ENCODE measurements around the gene NRN1L. TPM values are rescaled to one million over a fixed set of nuclear protein-coding genes. Genes with fewer than 3 reads are reported as not detected.
"Not testable (repeated sequence)": the region's sequence is repeated elsewhere in the genome, so short reads cannot be mapped to it uniquely, and the experiment has no call there.

Gene NRN1L
- total and polyA plus RNA-seq, 12 donors = 0.72 to 28.2 (median 1.3) TPM; not detected in 2

DNA sequence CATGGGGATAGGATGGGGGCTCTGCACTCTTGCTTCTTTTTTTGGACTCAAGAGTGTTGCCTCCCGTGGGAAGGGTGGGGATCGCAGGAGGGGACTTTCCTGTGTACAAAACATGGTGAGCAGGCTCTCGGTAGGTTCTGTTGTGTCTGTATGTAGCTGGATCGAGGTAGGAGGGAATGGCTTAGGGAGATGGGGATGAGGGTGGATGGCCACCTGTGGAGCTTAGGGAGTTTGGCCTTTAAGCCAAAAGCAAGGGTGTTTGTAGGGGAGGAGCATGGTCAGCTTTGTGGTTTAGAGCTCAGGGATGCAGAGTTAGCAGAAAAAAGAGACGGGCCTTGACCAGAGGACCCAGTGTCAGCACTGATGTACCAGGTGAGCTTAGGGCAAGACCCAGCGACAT is 22.8 kb upstream of the NRN1L start:
- intact Hi-C loops (cut with DNase I) = loop anchor here in 1 of 2 donors (10.0 kb wide), 1 partner anchor 47 kb away; no protein-coding TSS in a partner anchor
- no peak for TF ChIP-seq POLR2A (IDR thresholded peaks at IDR 0.05)
- TF ChIP-seq, protein P1, sequence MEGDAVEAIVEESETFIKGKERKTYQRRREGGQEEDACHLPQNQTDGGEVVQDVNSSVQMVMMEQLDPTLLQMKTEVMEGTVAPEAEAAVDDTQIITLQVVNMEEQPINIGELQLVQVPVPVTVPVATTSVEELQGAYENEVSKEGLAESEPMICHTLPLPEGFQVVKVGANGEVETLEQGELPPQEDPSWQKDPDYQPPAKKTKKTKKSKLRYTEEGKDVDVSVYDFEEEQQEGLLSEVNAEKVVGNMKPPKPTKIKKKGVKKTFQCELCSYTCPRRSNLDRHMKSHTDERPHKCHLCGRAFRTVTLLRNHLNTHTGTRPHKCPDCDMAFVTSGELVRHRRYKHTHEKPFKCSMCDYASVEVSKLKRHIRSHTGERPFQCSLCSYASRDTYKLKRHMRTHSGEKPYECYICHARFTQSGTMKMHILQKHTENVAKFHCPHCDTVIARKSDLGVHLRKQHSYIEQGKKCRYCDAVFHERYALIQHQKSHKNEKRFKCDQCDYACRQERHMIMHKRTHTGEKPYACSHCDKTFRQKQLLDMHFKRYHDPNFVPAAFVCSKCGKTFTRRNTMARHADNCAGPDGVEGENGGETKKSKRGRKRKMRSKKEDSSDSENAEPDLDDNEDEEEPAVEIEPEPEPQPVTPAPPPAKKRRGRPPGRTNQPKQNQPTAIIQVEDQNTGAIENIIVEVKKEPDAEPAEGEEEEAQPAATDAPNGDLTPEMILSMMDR (IDR thresholded peaks at IDR 0.05) = no peak
- H3K36me3 ChIP-seq (replicated peaks in 1 of 2) = peaks cover 0 to 24% of the 10 kb centered on the region in 2 donors
- WGBS, 4 donors = 87 to 93% (median 89%) methylated on average over 6 of the region's 6 CpGs
- H3K9me3 ChIP-seq (replicated peaks in 1 of 3) = no peaks in the 10 kb centered on the region
- no peak overlapping the region for H3K4me3 ChIP-seq
- no peak for DNase-seq
- H3K27ac ChIP-seq = peak overlapping the region in 2 of 5 donors; percentile 2 to 88
- no peaks in the 10 kb centered on the region for H3K27me3 ChIP-seq
- peaks cover 31 to 38% of the 10 kb centered on the region in 2 donors for H3K4me1 ChIP-seq (replicated peaks in 1 of 2)

DNA sequence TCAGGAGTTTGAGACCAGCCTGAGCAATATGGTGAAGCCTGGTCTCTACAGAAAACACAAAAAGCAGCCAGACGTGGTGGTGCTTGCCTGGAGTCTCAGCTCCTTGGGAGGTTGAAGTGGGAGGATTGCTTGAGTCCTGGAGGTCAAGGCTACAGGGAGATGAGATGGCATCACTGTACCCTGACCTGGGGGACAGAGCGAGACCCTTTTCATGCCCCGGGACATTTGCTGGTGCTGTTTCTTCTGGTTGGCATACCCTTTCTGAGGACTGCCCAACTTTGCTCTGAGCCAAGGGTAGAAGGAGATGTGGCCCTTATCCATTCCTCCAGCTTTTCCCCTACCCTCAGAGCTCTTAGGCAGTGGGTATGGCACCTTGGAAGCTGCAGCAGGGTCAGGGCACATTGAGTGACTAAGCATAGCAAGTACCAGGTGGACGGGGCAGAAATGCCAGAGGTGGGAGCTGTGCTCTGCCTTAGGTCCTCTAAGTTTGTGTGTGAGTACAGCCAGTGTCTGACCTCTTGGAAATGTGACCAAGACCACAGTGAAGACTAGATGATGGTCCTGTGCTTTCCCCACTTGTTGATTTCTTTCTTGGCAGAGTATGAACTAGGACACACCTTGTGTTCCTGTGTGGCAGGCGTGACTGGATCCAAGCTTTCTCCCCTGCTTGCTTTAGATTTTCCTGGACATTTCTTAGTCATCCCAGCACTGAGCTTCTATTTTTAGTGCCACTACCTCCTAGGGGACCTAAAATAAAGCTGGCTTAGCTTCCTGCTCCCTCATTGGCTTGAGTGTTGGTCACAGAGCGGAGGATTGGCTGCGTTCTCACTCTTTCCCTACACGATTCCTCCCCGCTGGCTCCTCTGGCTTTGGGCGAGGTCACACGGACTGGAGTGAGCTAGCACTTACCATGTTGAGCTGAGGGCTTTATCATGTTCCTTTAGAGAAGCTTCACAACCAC is 21.8 kb upstream of the NRN1L start:
- Histone ChIP-seq H3K27me3 (no peaks in the 10 kb centered on the region), H3K36me3 (replicated peaks in 1 of 2) (peaks cover 0 to 33% of the 10 kb centered on the region in 2 donors), H3K4me3 (no peak overlapping the region), H3K4me1 (replicated peaks in 1 of 2) (peaks cover 22 to 28% of the 10 kb centered on the region in 2 donors), H3K27ac (peak overlapping the region; percentile 39 to 88 (median 75)), H3K9me3 (replicated peaks in 1 of 3) (no peaks in the 10 kb centered on the region)
- WGBS, 4 donors = 41 to 60% (median 50%) methylated on average over 11 of the region's 11 CpGs
- DNase-seq = peak; percentile 80 to 93 (median 92)
- intact Hi-C loops (cut with DNase I) = loop anchor here in 1 of 2 donors (10.0 kb wide), 1 partner anchor 48 kb away; no protein-coding TSS in a partner anchor
- peak in 1 of 2 donors; percentile 64 for TF ChIP-seq POLR2A (IDR thresholded peaks at IDR 0.05)
- TF ChIP-seq, protein P1 (IDR thresholded peaks at IDR 0.05) = no peak

DNA sequence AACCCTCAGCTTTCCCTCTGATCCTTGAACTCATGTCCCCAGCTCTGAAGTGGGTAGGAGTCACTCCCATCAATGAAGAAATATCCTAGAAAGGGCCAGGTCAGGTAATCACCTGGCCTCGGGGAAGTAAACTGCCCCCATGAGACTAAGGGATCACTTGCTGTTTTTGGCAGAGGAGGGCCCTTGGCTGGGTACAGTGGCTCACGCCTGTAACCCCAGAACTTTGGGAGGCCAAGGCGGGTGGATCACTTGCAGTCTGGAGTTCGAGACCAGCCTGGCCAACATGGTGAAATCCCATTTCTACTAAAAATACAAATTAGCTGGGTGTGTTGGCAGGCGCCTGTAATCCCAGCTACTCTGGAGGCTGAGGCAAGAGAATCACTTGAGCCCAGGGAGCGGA is 20.6 kb upstream of the NRN1L start:
- Histone ChIP-seq H3K4me1 (replicated peaks in 1 of 2) (peaks cover 17 to 23% of the 10 kb centered on the region in 2 donors), H3K36me3 (replicated peaks in 1 of 2) (peaks cover 0 to 44% of the 10 kb centered on the region in 2 donors), H3K27ac (peak overlapping the region in 4 of 5 donors; percentile 63 to 88 (median 79))
- not testable (repeated sequence) for H3K27me3 ChIP-seq; DNase-seq; H3K4me3 ChIP-seq; H3K9me3 ChIP-seq (replicated peaks in 1 of 3)
- intact Hi-C loops (cut with DNase I) = loop anchor here in 1 of 2 donors (10.0 kb wide), 1 partner anchor 49 kb away; no protein-coding TSS in a partner anchor
- 92 to 98% (median 94%) methylated on average over 6 of the region's 6 CpGs for WGBS, 4 donors

DNA sequence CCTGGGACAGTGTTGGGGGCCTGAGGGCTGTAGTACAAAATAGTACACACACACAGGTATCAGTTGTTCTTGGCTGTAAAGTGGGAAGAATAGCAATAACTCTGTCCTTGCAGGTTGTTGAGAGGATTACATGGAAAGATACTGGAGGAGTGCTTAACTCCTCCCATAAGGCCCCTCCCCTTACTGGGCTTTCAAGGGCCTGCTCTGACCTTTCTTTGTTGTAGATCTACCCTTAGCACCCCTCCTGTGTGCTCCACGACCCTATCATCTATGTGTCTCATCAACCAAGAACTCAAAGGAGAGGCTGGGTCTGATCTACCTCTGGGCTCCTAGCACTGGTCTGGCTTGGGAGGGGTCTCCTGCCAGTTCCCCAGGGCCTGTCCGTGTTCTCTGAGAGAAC is 20.1 kb upstream of the NRN1L start:
- DNase-seq = no peak
- Histone ChIP-seq H3K36me3 (replicated peaks in 1 of 2) (peaks cover 0 to 48% of the 10 kb centered on the region in 2 donors), H3K9me3 (replicated peaks in 1 of 3) (no peaks in the 10 kb centered on the region), H3K27me3 (no peaks in the 10 kb centered on the region), H3K4me3 (no peak overlapping the region), H3K4me1 (replicated peaks in 1 of 2) (peaks cover 17 to 23% of the 10 kb centered on the region in 2 donors), H3K27ac (peak overlapping the region in 2 of 5 donors; percentile 11 to 88)
- TF ChIP-seq, protein P1 (IDR thresholded peaks at IDR 0.05) = no peak
- no peak for TF ChIP-seq POLR2A (IDR thresholded peaks at IDR 0.05)
- 58 to 83% (median 72%) methylated on average over 1 to 2 of the region's 2 CpGs for WGBS, 4 donors
- intact Hi-C loops (cut with DNase I) = loop anchor here in 1 of 2 donors (10.0 kb wide), 1 partner anchor 50 kb away; no protein-coding TSS in a partner anchor

All from adrenal gland (tissue), 12 donors.